ENCODE measurements around the gene GALNT1.
A peak's percentile ranks its signal among the peaks of the same experiment; 100 is the strongest.
"Not testable (repeated sequence)": the region's sequence is repeated elsewhere in the genome, so short reads cannot be mapped to it uniquely, and the experiment has no call there.

GALNT1 gene

DNA sequence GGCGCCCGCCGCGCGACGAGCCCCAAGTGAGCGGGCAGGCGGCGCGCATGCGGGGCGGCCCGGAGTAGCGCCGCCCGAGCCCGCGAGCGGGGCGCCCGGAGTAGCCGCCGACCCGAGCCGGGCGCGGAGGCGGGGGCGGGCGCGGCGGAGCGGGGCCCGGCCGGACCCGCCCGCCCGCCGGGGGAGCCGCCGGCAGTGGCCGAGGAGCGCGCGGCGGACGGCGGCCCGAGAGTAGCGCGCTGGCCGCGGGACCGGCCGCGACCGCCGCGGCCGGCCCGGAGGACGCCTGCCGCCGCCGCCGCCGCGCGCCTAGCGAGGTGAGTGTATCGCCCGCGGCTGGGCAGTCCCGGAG, at the start of gene GALNT1:
TSS of gene GALNT1 (plus strand) at position 195 of the 352 bp plus-strand sequence. CDS start 72,923 bp downstream, outside the sequence.
- DNase-seq (ENCODE audit: low spot score), result peak; percentile 85

- no peak for DNase-seq (ENCODE audit: low spot score)
These were observed 47.6 kb upstream of the GALNT1 start for GRCh38 chr18:35533916-35534405.

GRCh38 chr18:35535297-35535696, 46.2 kb upstream of the GALNT1 start:
- no peak for DNase-seq (ENCODE audit: low spot score)

GRCh38 chr18:35542356-35542755, 39.2 kb upstream of the GALNT1 start:
- DNase-seq (ENCODE audit: low spot score), result no peak

- no peak for DNase-seq (ENCODE audit: low spot score)
These were observed 34.4 kb upstream of the GALNT1 start for GRCh38 chr18:35547008-35547605.

DNA sequence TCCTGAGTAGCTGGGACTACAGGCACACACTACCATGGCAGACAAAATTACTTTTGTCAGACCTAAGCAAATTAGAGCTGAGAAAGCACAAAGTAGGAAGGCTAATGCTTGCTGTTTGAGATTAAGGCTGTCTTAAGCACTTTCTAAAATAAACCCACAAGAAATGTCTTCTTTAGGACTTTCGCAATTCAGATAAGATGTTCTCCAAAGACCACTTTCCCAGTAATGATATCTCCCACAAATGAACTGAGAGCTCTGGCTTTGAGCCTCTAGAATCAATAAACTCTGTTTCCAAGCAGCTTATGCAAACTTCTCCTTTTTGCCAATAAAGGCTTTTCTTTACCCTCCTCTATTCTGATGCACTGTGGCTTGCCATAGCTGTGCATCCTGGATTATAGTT, 32.0 kb upstream of the GALNT1 start:
- no peak for DNase-seq (ENCODE audit: low spot score)

GRCh38 chr18:35553300-35553699, 28.2 kb upstream of the GALNT1 start:
- DNase-seq (ENCODE audit: low spot score), result no peak

GRCh38 chr18:35555538-35555937, 26.0 kb upstream of the GALNT1 start:
- DNase-seq (ENCODE audit: low spot score), result not testable (repeated sequence)

DNA sequence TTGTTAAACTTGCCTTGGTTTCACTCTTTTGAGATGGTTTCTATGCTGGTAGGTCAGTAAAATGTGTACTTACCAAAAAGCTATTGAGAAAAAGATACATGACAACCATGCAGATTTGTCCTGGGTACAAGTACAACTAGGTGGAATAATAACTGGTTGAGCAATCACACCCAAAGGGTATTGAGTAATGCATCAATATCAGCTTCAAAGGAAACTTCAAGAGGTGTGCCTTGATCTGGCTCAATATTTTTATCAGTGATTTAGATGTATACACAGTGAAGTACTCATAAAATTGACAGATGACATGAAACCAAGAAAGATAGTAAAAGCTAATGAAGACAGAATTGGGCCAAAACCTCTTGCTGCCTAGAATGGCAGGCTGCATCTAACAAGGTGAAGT, 21.7 kb upstream of the GALNT1 start:
- DNase-seq (ENCODE audit: low spot score), result no peak

DNA sequence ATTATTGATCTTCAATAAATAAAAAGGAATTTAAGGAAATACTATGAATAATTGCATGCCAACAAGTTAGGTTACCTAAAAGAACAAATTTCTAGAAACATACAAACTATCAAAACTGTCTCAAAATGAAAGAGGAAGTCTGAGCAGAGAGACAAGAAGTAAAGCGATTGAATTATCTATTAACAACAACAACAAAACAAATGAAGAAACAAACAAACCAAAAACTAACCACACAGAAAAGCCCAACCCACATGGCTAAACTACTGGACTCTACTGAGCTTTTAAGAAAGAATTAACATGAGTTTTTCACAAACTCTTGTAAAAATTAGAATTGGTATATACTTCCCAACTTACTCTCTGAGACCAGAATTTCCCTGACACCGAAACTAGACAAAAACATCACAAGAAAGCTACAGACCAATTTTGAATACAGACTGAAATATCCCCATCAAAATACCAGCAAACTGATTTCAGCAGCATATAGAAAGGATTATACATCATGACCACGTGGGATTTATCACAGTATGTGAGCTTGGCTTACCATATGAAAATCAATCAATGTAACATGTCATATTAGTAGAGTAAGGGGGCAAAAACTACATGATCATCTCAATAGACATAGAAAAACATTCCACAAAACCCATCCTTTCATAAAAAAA, 16.6 kb upstream of the GALNT1 start:
- no peak for DNase-seq (ENCODE audit: low spot score)

GRCh38 chr18:35566019-35566418, 15.5 kb upstream of the GALNT1 start:
- DNase-seq (ENCODE audit: low spot score), result no peak

DNA sequence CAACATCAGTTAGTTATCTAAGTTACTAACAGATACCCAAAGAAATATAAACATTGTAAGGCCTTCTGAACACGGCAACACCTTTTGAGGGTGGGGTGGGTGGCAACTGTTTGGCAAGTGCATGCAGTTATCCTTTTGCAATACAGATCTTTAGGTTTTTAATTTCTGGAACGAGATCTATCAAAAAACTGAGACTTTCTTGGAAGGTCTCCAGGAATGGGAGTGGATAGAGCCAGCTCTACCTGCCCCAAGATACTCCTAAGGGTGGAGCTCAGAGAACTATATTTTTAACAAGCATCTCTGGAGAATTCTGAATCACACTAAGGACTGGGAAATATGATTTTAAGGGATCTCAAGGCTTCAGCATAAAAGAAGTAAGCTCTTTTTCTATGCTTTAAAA, 11.4 kb upstream of the GALNT1 start:
- no peak for DNase-seq (ENCODE audit: low spot score)

- DNase-seq (ENCODE audit: low spot score), result no peak
These were observed 10.4 kb upstream of the GALNT1 start for GRCh38 chr18:35571138-35571537.

GRCh38 chr18:35572644-35573043, 8.9 kb upstream of the GALNT1 start:
- DNase-seq (ENCODE audit: low spot score), result no peak

GRCh38 chr18:35573531-35573930, 8.0 kb upstream of the GALNT1 start:
- DNase-seq (ENCODE audit: low spot score), result no peak

- DNase-seq (ENCODE audit: low spot score), result not testable (repeated sequence)
These were observed 5.2 kb upstream of the GALNT1 start for GRCh38 chr18:35576240-35576845.

GRCh38 chr18:35577045-35577848, 4.3 kb upstream of the GALNT1 start:
- DNase-seq (ENCODE audit: low spot score), result no peak

DNA sequence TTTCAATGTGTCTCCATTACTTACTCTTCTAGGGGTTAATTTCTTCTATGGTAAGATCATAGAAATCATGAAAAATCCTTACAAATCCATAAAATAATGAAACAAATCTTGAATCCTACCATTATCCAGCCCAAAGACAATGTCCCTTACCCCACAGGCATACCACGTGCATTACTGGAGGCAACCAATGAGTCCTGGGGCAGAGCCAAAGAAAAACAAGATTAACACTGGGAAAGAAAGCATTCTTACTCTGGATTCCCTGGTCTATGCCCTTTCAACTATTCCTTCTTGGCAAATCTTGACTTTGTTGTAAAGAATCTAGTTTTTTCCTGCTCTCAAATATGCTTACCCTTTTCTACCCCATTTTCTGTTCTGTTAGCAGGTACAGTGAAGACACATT, 3.1 kb upstream of the GALNT1 start:
- no peak for DNase-seq (ENCODE audit: low spot score)

- DNase-seq (ENCODE audit: low spot score), result no peak
These were observed 2.6 kb upstream of the GALNT1 start for GRCh38 chr18:35578936-35579335.

- peak; percentile 92 for DNase-seq (ENCODE audit: low spot score)
These were observed 620 bp upstream of the GALNT1 start for GRCh38 chr18:35580701-35581539.

GRCh38 chr18:35581898-35582641, 530 bp downstream of the GALNT1 start:
- peak; percentile 83 for DNase-seq (ENCODE audit: low spot score)

All from D341Med (cell line).